HCT116 (cell line): ENCODE data around the gene FAM53B. TPM values are rescaled to one million over a fixed set of nuclear protein-coding genes. Genes with fewer than 3 reads are reported as not detected.

Experiments used
- ATAC-seq: fragments of 200-7000 bp; cut with Tn5 transposase; 2 replicates; pipeline ENCODE4 v1.9.1; 2020; ENCODE audit warnings: mild to moderate bottlenecking, moderate library complexity
- BruUV-seq: library from RNA; stranded (reverse); fragments of 400-500 nt; replicated peaks from 2 replicates; lab custom pipeline; 2021; lab: Mats Ljungman, UMichigan
- CTCF ChIA-PET: fragments of 300-600 bp; sonication (Branson Sonifier 250); formaldehyde crosslinking; loops from one replicate; lab custom pipeline; 2021; ENCODE audit warnings: antibody characterized with exemption; lab: Charles Lee
- POLR2A ChIA-PET: fragments of 300-600, 350-600 bp; sonication (Branson Sonifier 250); formaldehyde crosslinking; loops from one replicate; lab custom pipeline; 2021; ENCODE audit warnings: antibody characterized with exemption; lab: Charles Lee
- RAD21 ChIA-PET, 2 experiments: fragments of 300-600 bp; sonication (Branson Sonifier 250); formaldehyde crosslinking; loops; one replicate each; lab custom pipeline; 2023; ENCODE audit warnings: low total read pairs in 2 of 2; ENCODE audit not compliant: uncharacterized antibody in 2 of 2, unreplicated experiment in 2 of 2, low non-redundant PET in 1 of 2; lab: Charles Lee
- DNase-seq: peaks from one replicate; pipeline ENCODE4 v3.0.0-alpha.2; 2010; ENCODE audit warnings: low read depth, low spot score
- H2AFZ ChIP-seq: fragments of 200-600 bp; shearing (Covaris generic), sonication (generic); 2 replicates; pipeline ENCODE4 v1.6.1; 2017; ENCODE audit warnings: low read depth, mixed run types, mixed read lengths, antibody characterized with exemption, low read length; ENCODE audit not compliant: poor library complexity, severe bottlenecking
- H3K27ac ChIP-seq: 2 replicates; pipeline ENCODE4 v1.5.1; 2012; ENCODE audit warnings: low read depth, low read length
- H3K27me3 ChIP-seq: fragments of 200-600 bp; sonication (generic); 2 replicates; pipeline ENCODE4 v1.6.1; 2016; ENCODE audit warnings: mixed run types, low read length, mixed read lengths; ENCODE audit not compliant: insufficient read depth
- H3K36me3 ChIP-seq, 2 experiments: fragments of 200-500 bp in 1 of 2; fragments of 200-600 bp in 1 of 2; sonication (Bioruptor generic) in 1 of 2; sonication (generic) in 1 of 2; 2 replicates each; pipeline versions ENCODE4 v1.5.1 to v1.6.1; 2014 to 2016; ENCODE audit warnings: low read length in 2 of 2, inconsistent platforms in 1 of 2, mixed read lengths in 1 of 2, mixed run types in 1 of 2; ENCODE audit not compliant: insufficient read depth in 2 of 2, control insufficient read depth in 1 of 2
- H3K4me1 ChIP-seq, 2 experiments: fragments of 200-600 bp in 1 of 2; sonication (generic) in 1 of 2; 2 replicates each; pipeline versions ENCODE4 v1.5.1 to v1.6.1; 2012 to 2017; ENCODE audit warnings: low read length in 2 of 2, inconsistent platforms in 1 of 2, mild to moderate bottlenecking in 1 of 2, mixed read lengths in 1 of 2, mixed run types in 1 of 2, moderate library complexity in 1 of 2; ENCODE audit not compliant: insufficient read depth in 2 of 2, control insufficient read depth in 1 of 2
- H3K4me2 ChIP-seq: fragments of 200-600 bp; sonication (generic); 2 replicates; pipeline ENCODE4 v1.6.1; 2017; ENCODE audit warnings: mixed run types, low read length, mixed read lengths
- H3K4me3 ChIP-seq, 2 experiments: fragments of 200-600 bp in 1 of 2; sonication (generic) in 1 of 2; replicated peaks in 1 of 2; 2 replicates each; pipeline ENCODE4 v1.5.1; 2011 to 2016; ENCODE audit warnings: low read length in 2 of 2, control low read depth in 1 of 2, low read depth in 1 of 2, mild to moderate bottlenecking in 1 of 2, mixed read lengths in 1 of 2, mixed run types in 1 of 2
- H3K79me2 ChIP-seq: fragments of 200-600 bp; sonication (generic); 2 replicates; pipeline ENCODE4 v1.6.1; 2017; ENCODE audit warnings: mild to moderate bottlenecking, mixed run types, low read length, moderate library complexity, mixed read lengths; ENCODE audit not compliant: insufficient read depth
- H3K9ac ChIP-seq: fragments of 200-600 bp; sonication (generic); 2 replicates; pipeline ENCODE4 v1.6.1; 2016; ENCODE audit warnings: low read length, mixed read lengths
- H3K9me2 ChIP-seq: fragments of 200-600 bp; sonication (generic), shearing (Covaris generic); 2 replicates; pipeline ENCODE4 v1.6.1; 2017; ENCODE audit warnings: mixed run types, mild to moderate bottlenecking, moderate library complexity; ENCODE audit not compliant: insufficient read depth
- H3K9me3 ChIP-seq, 2 experiments: fragments of 200-500 bp in 1 of 2; fragments of 200-600 bp in 1 of 2; sonication (Bioruptor generic) in 1 of 2; sonication (generic) in 1 of 2; 2 replicates each; pipeline ENCODE4 v1.6.1; 2014 to 2017; ENCODE audit warnings: low read length in 2 of 2, mixed read lengths in 2 of 2, inconsistent platforms in 1 of 2, low read depth in 1 of 2, mild to moderate bottlenecking in 1 of 2, mixed run types in 1 of 2, moderate library complexity in 1 of 2; ENCODE audit not compliant: control insufficient read depth in 1 of 2, insufficient read depth in 1 of 2
- H4K20me1 ChIP-seq: fragments of 200-600 bp; sonication (generic), shearing (Covaris generic); 2 replicates; pipeline ENCODE4 v1.6.1; 2017; ENCODE audit warnings: mixed run types, mild to moderate bottlenecking, moderate library complexity; ENCODE audit not compliant: insufficient read depth
- CEBPB ChIP-seq: IDR thresholded peaks from 2 replicates; pipeline ENCODE4 v1.6.1; 2012; ENCODE audit warnings: low read depth
- EGR1 ChIP-seq: IDR thresholded peaks from 2 replicates; pipeline ENCODE4 v1.6.1; 2012; ENCODE audit warnings: low read depth
- ELF1 ChIP-seq: IDR thresholded peaks from 2 replicates; pipeline ENCODE4 v1.6.1; 2012; ENCODE audit warnings: low read depth, borderline replicate concordance
- EZH2phosphoT487 ChIP-seq: fragments of 200-600 bp; IDR thresholded peaks from 2 replicates; pipeline ENCODE4 v1.6.1; 2018; ENCODE audit warnings: antibody characterized with exemption, borderline replicate concordance
- JUND ChIP-seq: IDR thresholded peaks from 2 replicates; pipeline ENCODE4 v1.6.1; 2012
- POLR2AphosphoS5 ChIP-seq: IDR thresholded peaks from 2 replicates; pipeline ENCODE4 v1.6.1; 2011; ENCODE audit warnings: mild to moderate bottlenecking, low read depth, low read length, moderate library complexity
- RAD21 ChIP-seq: IDR thresholded peaks from 2 replicates; pipeline ENCODE4 v1.6.1; 2012; ENCODE audit warnings: low read depth, mild to moderate bottlenecking
- SIN3A ChIP-seq: IDR thresholded peaks from 2 replicates; pipeline ENCODE4 v1.6.1; 2012; ENCODE audit warnings: low read depth
- SP1 ChIP-seq: IDR thresholded peaks from 2 replicates; pipeline ENCODE4 v1.6.1; 2012; ENCODE audit warnings: low read depth
- TCF7L2 ChIP-seq: IDR thresholded peaks from 2 replicates; pipeline ENCODE4 v1.7.0; 2011; ENCODE audit warnings: borderline replicate concordance, inconsistent platforms; ENCODE audit not compliant: insufficient read depth, insufficient read length; ENCODE audit errors: extremely low read depth
- YY1 ChIP-seq: IDR thresholded peaks from 2 replicates; pipeline ENCODE4 v1.6.1; 2011; ENCODE audit warnings: low read length, low read depth, moderate library complexity, mild to moderate bottlenecking; ENCODE audit not compliant: insufficient replicate concordance; ENCODE audit errors: extremely low read depth
- intact Hi-C: fragments of 100-400 bp; cut with micrococcal nuclease; formaldehyde crosslinking; loops from 2 replicates; pipeline ENCODE4 v1.10.0; 2022
- total RNA-seq: library from RNA; stranded (reverse); gene quantifications from one replicate; pipeline ENCODE4 v1.2.1, GENCODE V29; 2021; ENCODE audit not compliant: unreplicated experiment
- TF ChIP-seq, protein P1 (sequence below): IDR thresholded peaks from 2 replicates; pipeline ENCODE4 v1.6.1; 2012; ENCODE audit warnings: low read depth

The FAM53B gene
- total RNA-seq, 1 experiment from 2014 or later: 19.6 TPM

DNA sequence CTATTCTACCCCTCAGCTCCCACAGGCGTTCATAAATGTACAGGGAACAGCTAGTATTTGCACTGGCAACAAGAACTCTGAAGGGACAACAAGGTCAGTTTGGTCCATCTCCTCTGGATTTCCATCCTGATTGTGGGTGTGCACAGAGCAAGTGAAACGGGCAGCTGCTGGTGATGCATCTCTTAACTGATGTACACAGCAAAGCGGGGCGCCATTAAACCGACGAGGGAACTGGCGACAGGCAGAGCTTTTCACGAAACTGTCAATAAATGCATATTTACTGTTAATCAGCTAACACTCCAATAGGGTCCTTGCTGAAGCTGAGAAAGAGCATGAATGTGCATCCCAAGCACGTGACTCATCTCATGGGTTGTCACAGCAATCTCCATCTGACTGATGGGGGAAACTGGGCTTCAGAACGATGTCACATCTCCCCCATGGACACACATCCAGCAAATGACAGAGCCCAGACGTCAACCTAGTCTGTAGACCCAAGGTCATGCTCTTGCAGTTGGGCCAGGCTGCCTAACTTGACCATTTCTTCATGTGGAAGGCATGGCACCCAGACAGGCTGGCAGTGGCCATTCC lies 54.2 kb downstream of the FAM53B start:
- no peaks in the 10 kb centered on the region for H3K79me2 ChIP-seq
- H3K9me2 ChIP-seq: no peaks in the 10 kb centered on the region
- no peak overlapping the region for H2AFZ ChIP-seq
- ChIA-PET POLR2A (no interaction called here), RAD21 (no interaction called here), CTCF (no interaction called here)
- no peaks in the 10 kb centered on the region for H3K27me3 ChIP-seq
- peaks cover 0 to 3% of the 10 kb centered on the region in 2 experiments; a peak in 2 of 4 replicates for H3K36me3 ChIP-seq
- no peak overlapping the region for H3K4me2 ChIP-seq
- no peaks in the 10 kb centered on the region for H3K4me1 ChIP-seq
- ATAC-seq (no peak), DNase-seq (no peak)
- intact Hi-C loops: no loop called here
- BruUV-seq: no TSS peak
- H3K27ac ChIP-seq: no peak overlapping the region
- H4K20me1 ChIP-seq: no peaks in the 10 kb centered on the region
- no peak overlapping the region for H3K9ac ChIP-seq
- no peak overlapping the region for H3K4me3 ChIP-seq
- TF ChIP-seq CEBPB: no peak
- no peak for TF ChIP-seq EZH2phosphoT487
- TF ChIP-seq RAD21: no peak
- TF ChIP-seq, protein P1, sequence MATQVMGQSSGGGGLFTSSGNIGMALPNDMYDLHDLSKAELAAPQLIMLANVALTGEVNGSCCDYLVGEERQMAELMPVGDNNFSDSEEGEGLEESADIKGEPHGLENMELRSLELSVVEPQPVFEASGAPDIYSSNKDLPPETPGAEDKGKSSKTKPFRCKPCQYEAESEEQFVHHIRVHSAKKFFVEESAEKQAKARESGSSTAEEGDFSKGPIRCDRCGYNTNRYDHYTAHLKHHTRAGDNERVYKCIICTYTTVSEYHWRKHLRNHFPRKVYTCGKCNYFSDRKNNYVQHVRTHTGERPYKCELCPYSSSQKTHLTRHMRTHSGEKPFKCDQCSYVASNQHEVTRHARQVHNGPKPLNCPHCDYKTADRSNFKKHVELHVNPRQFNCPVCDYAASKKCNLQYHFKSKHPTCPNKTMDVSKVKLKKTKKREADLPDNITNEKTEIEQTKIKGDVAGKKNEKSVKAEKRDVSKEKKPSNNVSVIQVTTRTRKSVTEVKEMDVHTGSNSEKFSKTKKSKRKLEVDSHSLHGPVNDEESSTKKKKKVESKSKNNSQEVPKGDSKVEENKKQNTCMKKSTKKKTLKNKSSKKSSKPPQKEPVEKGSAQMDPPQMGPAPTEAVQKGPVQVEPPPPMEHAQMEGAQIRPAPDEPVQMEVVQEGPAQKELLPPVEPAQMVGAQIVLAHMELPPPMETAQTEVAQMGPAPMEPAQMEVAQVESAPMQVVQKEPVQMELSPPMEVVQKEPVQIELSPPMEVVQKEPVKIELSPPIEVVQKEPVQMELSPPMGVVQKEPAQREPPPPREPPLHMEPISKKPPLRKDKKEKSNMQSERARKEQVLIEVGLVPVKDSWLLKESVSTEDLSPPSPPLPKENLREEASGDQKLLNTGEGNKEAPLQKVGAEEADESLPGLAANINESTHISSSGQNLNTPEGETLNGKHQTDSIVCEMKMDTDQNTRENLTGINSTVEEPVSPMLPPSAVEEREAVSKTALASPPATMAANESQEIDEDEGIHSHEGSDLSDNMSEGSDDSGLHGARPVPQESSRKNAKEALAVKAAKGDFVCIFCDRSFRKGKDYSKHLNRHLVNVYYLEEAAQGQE: no peak
- no peak for TF ChIP-seq YY1
- TF ChIP-seq TCF7L2: no peak
- no peak for TF ChIP-seq EGR1
- no peak for TF ChIP-seq SIN3A
- no peak for TF ChIP-seq ELF1
- TF ChIP-seq SP1: no peak
- TF ChIP-seq JUND: no peak
- no peak for TF ChIP-seq POLR2AphosphoS5
- H3K9me3 ChIP-seq: no peaks in the 10 kb centered on the region
